Omental fat pad (tissue), 4 donors: Measurements from ENCODE around the gene LAMC3. TPM values are rescaled to one million over a fixed set of nuclear protein-coding genes. Genes with fewer than 3 reads are reported as not detected.

Experiments used
- ATAC-seq: fragments of 150-250 bp; one replicate; pipeline ENCODE4 v1.9.1; 2016; ENCODE audit warnings: mild to moderate bottlenecking, moderate library complexity; ENCODE audit not compliant: low FRiP score
- DNase-seq: peaks from one replicate; pipeline ENCODE4 v3.0.0-alpha.2; 2019; ENCODE audit warnings: low spot score
- total RNA-seq, 4 donors: library from RNA; depleted of rRNA; stranded (reverse); fragments of >200 nt; gene quantifications; one replicate each; pipeline ENCODE4 v1.1.0, GENCODE V29; 2016
- TF ChIP-seq, protein P1 (sequence below), 3 donors: fragments of 450-650 bp; IDR thresholded peaks; one replicate each; pipeline ENCODE4 v1.5.1; 2016 to 2017; ENCODE audit warnings: antibody characterized with exemption in 3 of 3, mild to moderate bottlenecking in 3 of 3, moderate library complexity in 2 of 3

Gene LAMC3
- total RNA-seq, 4 donors from 2014 or later, result 0.09 to 1.9 (median 0.65) TPM

DNA sequence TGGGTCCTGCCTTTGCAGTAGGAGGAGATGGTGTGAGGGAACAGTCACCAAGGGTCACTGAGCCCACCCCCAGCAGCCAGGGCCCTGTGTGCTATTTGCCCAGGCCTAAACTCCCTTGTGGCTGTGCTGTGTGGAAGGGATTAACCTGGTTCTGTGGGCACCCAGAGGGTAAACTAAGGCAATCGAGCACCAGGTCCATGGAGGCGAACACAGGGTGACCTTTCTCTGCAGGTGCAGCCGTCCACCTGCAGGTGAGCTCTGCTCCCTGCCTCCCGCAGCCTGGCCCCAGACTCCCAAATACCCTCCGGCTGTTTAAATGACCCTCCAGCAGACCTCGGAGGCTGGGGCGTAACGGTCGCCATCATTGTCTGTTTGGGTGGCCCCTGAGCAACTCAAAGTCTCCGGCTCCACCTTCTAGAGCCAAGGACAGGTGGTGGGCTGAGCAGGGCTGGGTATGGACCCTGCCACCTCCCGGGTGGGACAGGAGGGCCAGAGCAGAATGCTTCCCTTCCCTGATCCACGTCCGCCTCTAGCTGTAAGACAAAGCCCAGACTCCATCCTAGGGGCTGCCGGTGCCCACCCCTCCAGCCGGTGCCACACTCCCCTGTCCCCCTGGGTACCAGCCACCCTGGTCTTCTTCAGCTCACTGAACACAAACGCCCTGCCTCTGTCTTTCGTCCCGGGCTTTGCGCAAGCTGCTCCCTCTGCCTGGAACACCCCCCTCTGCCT is 35.9 kb upstream of the LAMC3 start:
- no peak for DNase-seq
- TF ChIP-seq, protein P1, sequence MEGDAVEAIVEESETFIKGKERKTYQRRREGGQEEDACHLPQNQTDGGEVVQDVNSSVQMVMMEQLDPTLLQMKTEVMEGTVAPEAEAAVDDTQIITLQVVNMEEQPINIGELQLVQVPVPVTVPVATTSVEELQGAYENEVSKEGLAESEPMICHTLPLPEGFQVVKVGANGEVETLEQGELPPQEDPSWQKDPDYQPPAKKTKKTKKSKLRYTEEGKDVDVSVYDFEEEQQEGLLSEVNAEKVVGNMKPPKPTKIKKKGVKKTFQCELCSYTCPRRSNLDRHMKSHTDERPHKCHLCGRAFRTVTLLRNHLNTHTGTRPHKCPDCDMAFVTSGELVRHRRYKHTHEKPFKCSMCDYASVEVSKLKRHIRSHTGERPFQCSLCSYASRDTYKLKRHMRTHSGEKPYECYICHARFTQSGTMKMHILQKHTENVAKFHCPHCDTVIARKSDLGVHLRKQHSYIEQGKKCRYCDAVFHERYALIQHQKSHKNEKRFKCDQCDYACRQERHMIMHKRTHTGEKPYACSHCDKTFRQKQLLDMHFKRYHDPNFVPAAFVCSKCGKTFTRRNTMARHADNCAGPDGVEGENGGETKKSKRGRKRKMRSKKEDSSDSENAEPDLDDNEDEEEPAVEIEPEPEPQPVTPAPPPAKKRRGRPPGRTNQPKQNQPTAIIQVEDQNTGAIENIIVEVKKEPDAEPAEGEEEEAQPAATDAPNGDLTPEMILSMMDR (IDR thresholded peaks at IDR 0.05), result no peak
- no peak for ATAC-seq

DNA sequence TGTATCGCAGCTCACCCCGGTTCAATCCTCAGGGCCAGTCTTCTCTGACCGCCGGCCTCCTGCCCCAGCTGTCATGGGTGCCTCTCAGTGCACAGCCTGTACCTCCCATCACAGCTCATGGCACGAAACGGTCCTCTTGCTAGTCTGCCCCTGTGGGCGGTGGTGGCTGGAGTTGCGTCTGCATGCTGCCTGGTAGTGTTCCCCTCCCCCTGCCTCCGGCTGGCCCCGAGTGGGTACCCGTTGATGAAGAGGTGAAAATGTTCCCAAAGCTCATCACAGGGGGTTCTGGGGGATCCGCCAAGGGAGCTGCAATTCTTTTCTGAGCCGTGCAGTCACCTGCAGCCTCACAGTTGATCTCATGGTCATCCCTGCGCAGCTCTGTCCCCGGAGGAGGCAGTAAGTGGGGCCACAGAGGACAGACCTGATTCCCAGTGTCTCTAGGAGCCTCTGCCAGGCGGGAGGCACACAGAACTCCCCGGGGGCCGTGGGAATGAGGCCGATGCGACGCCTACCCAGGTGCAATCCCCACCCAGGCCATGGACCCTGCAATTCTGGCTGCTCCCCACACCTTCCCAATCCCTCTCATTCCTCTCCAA is 35.2 kb upstream of the LAMC3 start:
- DNase-seq (no peak), ATAC-seq (no peak)
- TF ChIP-seq, protein P1 (IDR thresholded peaks at IDR 0.05), result no peak

DNA sequence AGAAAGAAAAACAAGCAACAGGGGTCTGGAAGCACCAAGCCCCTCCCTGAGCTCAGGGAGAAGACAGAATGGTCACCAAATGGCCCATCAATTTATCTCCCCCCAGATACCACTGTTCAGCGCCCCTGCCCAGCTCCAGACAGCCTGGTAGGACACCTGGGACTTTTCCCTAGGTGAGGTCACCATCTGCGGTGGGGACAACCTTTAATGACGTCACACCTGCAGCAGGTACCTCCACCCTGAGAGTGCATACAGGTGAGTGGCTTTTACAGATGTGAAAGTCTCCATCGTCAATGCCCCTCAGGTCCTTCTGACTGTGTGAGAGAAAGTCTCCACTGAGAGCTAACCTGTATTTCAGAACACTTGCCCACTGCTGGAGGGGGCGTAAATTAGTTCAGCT is 34.3 kb upstream of the LAMC3 start:
- TF ChIP-seq, protein P1 (IDR thresholded peaks at IDR 0.05), result no peak
- no peak for DNase-seq
- ATAC-seq, result no peak

DNA sequence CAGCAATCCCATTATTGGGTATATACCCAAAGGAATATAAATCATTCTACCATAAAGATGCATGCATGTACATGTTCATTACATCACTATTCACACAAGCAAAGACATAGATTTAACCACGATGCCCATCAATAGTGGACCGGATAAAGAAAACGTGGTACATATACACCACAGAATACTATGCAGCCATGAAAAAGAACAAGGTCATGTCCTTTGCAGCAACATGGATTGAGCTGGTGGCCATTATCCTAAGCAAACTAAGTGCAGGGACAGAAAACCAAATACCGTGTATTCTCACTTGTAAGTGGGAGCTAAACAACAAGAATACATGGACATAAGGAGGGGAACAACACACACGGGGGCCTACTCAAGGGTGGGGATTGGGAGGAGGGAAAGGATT is 33.8 kb upstream of the LAMC3 start:
- TF ChIP-seq, protein P1 (IDR thresholded peaks at IDR 0.05), result no peak
- DNase-seq (no peak), ATAC-seq (no peak)

DNA sequence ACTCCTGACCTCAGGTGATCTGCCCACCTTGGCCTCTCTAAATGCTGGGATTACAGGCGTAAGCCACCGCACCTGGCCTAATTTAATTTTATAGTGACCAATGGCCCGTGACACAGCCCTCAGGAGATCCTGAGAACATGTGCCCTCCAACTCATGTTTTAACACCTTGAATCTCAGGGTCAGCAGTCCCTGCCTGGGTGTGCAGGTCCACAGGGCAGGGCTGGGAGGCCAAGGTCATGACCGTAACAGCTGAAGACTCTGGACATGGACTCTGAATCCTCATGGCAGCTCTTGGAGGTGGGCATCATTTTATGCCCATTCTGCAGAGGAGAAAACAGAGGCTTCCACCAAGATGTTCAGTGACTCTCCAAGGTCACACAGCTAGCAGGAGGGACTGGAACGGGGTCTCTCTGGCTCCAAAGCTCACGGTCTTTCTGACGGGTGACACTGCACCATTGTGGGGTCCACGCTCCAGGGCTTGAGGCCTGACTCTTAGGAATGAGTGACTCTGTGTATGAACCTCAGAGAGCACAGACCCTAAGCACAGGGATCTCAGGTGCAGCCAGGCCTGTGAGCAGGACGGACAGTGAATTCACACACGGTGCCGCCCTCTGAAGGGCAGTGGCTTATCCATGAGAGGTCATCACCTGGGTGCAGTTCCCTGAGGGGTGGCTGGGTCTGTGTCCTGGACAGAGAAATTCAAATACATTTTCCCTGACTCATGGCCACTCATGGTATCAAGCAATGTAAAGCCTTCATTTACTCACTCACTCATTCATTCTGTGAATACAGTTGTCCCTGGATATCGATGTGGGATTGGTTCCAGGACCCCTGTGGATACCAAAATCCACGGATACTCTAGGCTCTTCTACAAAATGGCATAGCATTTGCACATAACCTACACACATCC is 32.8 kb upstream of the LAMC3 start:
- DNase-seq, result no peak
- TF ChIP-seq, protein P1 (IDR thresholded peaks at IDR 0.05), result no peak
- no peak for ATAC-seq

DNA sequence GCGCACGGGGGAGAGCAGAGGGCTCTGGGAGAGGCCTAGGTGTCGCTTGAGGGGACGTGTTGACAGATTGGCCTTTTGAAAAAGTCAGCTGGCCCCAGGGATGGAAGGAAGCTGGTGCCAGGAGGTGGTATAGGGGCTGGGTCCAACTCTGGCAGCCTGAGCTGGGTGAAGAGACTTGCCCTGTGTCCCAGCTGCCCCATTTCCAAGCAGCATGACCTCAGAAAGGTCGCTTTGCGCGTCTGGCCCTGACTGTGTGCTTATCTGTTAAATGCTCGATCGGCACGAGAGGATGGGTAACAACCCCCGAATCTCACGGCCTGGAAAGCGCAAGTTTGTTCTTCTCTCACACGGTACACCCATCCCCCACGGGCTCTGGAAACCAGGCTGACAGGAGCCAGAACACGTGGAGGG is 31.2 kb upstream of the LAMC3 start:
- no peak for ATAC-seq
- DNase-seq, result no peak
- TF ChIP-seq, protein P1 (IDR thresholded peaks at IDR 0.05), result no peak
